Measurements from ENCODE around the gene CRABP2. TPM values are rescaled to one million over a fixed set of nuclear protein-coding genes. Genes with fewer than 3 reads are reported as not detected.

Gene CRABP2
- total and polyA plus RNA-seq, 2 of the 13 experiments (the other 11 are each of a cell fraction or from before 2014, with no cell fraction given), result 0.40 to 0.60 TPM

DNA sequence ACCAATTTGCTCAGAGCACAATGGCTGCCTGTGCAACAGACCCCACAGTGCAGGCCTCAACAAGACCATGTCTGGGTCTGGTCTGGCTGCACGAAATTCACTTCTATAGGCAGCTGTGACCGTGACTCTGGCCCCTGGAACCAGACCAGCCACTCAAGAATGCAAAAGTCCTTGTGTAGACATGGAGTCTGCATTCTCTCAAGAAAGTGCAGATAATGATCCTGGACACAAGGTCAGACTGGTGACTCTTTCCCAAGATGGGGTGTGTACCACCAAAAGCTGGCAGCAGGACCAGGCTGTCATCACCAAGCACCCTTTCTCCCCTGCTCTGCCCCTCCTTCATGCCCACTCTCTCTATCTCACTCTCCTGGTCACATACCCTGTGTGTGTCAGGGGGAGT is 15.7 kb upstream of the CRABP2 start:
- 100% methylated on average over 1 of the region's 2 CpGs for WGBS (ENCODE audit: low lambda C conversion rate)
- TF ChIP-seq MAFK (conservative IDR thresholded peaks at IDR 0.05 in 1 of 2, IDR thresholded peaks at IDR 0.05 in 1 of 2; ENCODE audit: low read length in 2 of 2), result no peak
- no peak for TF ChIP-seq NFE2L2 (IDR thresholded peaks at IDR 0.05; ENCODE audit: low read length)
- TF ChIP-seq SRF (IDR thresholded peaks at IDR 0.05; ENCODE audit: low read depth, low read length), result no peak
- TF ChIP-seq TOPORS (CRISPR knock-in tag; IDR thresholded peaks at IDR 0.05), result no peak
- TF ChIP-seq NR2F1 (CRISPR knock-in tag; IDR thresholded peaks at IDR 0.05), result no peak
- TF ChIP-seq, protein P1, sequence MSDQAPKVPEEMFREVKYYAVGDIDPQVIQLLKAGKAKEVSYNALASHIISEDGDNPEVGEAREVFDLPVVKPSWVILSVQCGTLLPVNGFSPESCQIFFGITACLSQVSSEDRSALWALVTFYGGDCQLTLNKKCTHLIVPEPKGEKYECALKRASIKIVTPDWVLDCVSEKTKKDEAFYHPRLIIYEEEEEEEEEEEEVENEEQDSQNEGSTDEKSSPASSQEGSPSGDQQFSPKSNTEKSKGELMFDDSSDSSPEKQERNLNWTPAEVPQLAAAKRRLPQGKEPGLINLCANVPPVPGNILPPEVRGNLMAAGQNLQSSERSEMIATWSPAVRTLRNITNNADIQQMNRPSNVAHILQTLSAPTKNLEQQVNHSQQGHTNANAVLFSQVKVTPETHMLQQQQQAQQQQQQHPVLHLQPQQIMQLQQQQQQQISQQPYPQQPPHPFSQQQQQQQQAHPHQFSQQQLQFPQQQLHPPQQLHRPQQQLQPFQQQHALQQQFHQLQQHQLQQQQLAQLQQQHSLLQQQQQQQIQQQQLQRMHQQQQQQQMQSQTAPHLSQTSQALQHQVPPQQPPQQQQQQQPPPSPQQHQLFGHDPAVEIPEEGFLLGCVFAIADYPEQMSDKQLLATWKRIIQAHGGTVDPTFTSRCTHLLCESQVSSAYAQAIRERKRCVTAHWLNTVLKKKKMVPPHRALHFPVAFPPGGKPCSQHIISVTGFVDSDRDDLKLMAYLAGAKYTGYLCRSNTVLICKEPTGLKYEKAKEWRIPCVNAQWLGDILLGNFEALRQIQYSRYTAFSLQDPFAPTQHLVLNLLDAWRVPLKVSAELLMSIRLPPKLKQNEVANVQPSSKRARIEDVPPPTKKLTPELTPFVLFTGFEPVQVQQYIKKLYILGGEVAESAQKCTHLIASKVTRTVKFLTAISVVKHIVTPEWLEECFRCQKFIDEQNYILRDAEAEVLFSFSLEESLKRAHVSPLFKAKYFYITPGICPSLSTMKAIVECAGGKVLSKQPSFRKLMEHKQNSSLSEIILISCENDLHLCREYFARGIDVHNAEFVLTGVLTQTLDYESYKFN (CRISPR knock-in tag; conservative IDR thresholded peaks at IDR 0.05), result no peak
- TF ChIP-seq, protein P2, sequence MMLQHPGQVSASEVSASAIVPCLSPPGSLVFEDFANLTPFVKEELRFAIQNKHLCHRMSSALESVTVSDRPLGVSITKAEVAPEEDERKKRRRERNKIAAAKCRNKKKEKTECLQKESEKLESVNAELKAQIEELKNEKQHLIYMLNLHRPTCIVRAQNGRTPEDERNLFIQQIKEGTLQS (CRISPR knock-in tag; IDR thresholded peaks at IDR 0.05), result no peak
- TF ChIP-seq SMYD3 (CRISPR knock-in tag; IDR thresholded peaks at IDR 0.05), result no peak
- TF ChIP-seq, protein P3, sequence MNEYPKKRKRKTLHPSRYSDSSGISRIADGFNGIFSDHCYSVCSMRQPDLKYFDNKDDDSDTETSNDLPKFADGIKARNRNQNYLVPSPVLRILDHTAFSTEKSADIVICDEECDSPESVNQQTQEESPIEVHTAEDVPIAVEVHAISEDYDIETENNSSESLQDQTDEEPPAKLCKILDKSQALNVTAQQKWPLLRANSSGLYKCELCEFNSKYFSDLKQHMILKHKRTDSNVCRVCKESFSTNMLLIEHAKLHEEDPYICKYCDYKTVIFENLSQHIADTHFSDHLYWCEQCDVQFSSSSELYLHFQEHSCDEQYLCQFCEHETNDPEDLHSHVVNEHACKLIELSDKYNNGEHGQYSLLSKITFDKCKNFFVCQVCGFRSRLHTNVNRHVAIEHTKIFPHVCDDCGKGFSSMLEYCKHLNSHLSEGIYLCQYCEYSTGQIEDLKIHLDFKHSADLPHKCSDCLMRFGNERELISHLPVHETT (CRISPR knock-in tag; conservative IDR thresholded peaks at IDR 0.05), result no peak
- TF ChIP-seq ZNF282 (IDR thresholded peaks at IDR 0.05; ENCODE audit: partially characterized antibody), result no peak
- TF ChIP-seq TMF1 (CRISPR knock-in tag; IDR thresholded peaks at IDR 0.05; ENCODE audit: low read depth), result no peak
- TF ChIP-seq NFE2 (CRISPR knock-in tag; IDR thresholded peaks at IDR 0.05), result no peak
- TF ChIP-seq, protein P4, sequence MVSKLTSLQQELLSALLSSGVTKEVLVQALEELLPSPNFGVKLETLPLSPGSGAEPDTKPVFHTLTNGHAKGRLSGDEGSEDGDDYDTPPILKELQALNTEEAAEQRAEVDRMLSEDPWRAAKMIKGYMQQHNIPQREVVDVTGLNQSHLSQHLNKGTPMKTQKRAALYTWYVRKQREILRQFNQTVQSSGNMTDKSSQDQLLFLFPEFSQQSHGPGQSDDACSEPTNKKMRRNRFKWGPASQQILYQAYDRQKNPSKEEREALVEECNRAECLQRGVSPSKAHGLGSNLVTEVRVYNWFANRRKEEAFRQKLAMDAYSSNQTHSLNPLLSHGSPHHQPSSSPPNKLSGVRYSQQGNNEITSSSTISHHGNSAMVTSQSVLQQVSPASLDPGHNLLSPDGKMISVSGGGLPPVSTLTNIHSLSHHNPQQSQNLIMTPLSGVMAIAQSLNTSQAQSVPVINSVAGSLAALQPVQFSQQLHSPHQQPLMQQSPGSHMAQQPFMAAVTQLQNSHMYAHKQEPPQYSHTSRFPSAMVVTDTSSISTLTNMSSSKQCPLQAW (CRISPR knock-in tag; IDR thresholded peaks at IDR 0.05), result no peak
- peaks cover 13% of the 10 kb centered on the region for H4K20me1 ChIP-seq (ENCODE audit: insufficient read depth, low read length)
- H3K9ac ChIP-seq (ENCODE audit: insufficient read depth, low read depth, low read length), result no peak overlapping the region
- no TSS peak for BruUV-seq (replicated peaks)
- H3K27me3 ChIP-seq (ENCODE audit: control insufficient read depth in 1 of 2, insufficient read depth in 2 of 2, low read length in 2 of 2), result no peaks in the 10 kb centered on the region
- intact Hi-C loops (cut with micrococcal nuclease; ENCODE audit: unreplicated experiment) (loop anchor here (10.0 kb wide), 1 partner anchor 56 kb away; no protein-coding TSS in a partner anchor), in situ Hi-C loops (cut with HindIII; ENCODE audit: extremely low pct_ligation_motif_present, low pct_unique_long_range_greater_than_20kb) (no loop called here)
- POLR2A ChIA-PET, result interaction anchor here (0.9 kb wide), 1 partner anchor 15 kb away, joined by 3 read pairs; no protein-coding TSS in a partner anchor
- no peak for FAIRE-seq
- no peaks in the 10 kb centered on the region for H3K9me3 ChIP-seq (ENCODE audit: low read length)
- peaks cover 21% of the 10 kb centered on the region for H3K4me1 ChIP-seq (ENCODE audit: insufficient read depth, low read length)
- H3K4me3 ChIP-seq (replicated peaks in 1 of 3; ENCODE audit: insufficient read depth in 1 of 3, low read depth in 2 of 3, low read length in 3 of 3), result no peak overlapping the region
- no peak for ATAC-seq
- no peak overlapping the region for H3K4me2 ChIP-seq (ENCODE audit: low read depth, low read length)
- H3K36me3 ChIP-seq (replicated peaks in 1 of 2; ENCODE audit: control insufficient read depth in 1 of 2, insufficient read depth in 2 of 2, low read length in 2 of 2), result peaks cover 14 to 35% of the 10 kb centered on the region in 2 experiments
- peaks cover 26% of the 10 kb centered on the region for H3K79me2 ChIP-seq (ENCODE audit: insufficient read depth, low read length)
- H2AFZ ChIP-seq (ENCODE audit: low read length), result no peak overlapping the region
- no peak overlapping the region for H3K27ac ChIP-seq (ENCODE audit: extremely low read length, insufficient read depth, low read length)
- no peak for DNase-seq (ENCODE audit: low spot score)
- CTCF ChIA-PET (ENCODE audit: low intra/inter-chr PET ratio, low total read pairs), result no interaction called here
